ENCODE measurements around the gene ETV7.

The ETV7 gene

DNA sequence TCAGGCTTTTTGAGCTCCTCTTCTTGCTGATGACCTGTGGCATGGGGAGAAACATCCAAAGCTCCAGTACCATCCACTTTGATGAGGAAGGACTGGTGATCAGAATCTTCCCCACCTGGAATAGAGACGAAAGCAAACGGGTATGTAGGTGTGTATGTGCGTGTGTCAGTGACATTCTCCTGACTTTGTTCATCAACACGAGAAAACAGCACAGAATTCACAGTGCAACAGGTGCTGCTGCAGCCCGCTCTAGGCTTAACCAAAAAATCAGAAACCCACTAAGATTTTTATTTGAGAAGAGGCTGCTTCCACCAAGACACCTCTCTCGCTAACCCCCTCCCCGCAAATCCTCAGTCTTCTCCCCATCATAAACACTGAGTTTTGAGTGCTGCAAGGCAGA is 58.9 kb downstream of the ETV7 start:
- ATAC-seq: no peak
- TF ChIP-seq ISL1 (CRISPR knock-in tag; IDR thresholded peaks at IDR 0.05) (no peak), OSR1 (CRISPR knock-in tag; IDR thresholded peaks at IDR 0.05) (no peak), ARNTL (CRISPR knock-in tag; IDR thresholded peaks at IDR 0.05; ENCODE audit: borderline replicate concordance, low read depth) (no peak), CSDC2 (CRISPR knock-in tag; IDR thresholded peaks at IDR 0.05) (no peak), PPARA (CRISPR knock-in tag; IDR thresholded peaks at IDR 0.05; ENCODE audit: borderline replicate concordance) (no peak), TOX (CRISPR knock-in tag; IDR thresholded peaks at IDR 0.05; ENCODE audit: borderline replicate concordance) (no peak), ZFP3 (CRISPR knock-in tag; IDR thresholded peaks at IDR 0.05) (no peak), RARB (CRISPR knock-in tag; IDR thresholded peaks at IDR 0.05) (no peak), SNAI2 (CRISPR knock-in tag; IDR thresholded peaks at IDR 0.05) (no peak), BACH2 (CRISPR knock-in tag; IDR thresholded peaks at IDR 0.05; ENCODE audit: borderline replicate concordance) (no peak), ESRRG (CRISPR knock-in tag; IDR thresholded peaks at IDR 0.05) (no peak), ZNF565 (CRISPR knock-in tag; conservative IDR thresholded peaks at IDR 0.05; ENCODE audit: low read depth) (no peak)
- TF ChIP-seq, protein P1, sequence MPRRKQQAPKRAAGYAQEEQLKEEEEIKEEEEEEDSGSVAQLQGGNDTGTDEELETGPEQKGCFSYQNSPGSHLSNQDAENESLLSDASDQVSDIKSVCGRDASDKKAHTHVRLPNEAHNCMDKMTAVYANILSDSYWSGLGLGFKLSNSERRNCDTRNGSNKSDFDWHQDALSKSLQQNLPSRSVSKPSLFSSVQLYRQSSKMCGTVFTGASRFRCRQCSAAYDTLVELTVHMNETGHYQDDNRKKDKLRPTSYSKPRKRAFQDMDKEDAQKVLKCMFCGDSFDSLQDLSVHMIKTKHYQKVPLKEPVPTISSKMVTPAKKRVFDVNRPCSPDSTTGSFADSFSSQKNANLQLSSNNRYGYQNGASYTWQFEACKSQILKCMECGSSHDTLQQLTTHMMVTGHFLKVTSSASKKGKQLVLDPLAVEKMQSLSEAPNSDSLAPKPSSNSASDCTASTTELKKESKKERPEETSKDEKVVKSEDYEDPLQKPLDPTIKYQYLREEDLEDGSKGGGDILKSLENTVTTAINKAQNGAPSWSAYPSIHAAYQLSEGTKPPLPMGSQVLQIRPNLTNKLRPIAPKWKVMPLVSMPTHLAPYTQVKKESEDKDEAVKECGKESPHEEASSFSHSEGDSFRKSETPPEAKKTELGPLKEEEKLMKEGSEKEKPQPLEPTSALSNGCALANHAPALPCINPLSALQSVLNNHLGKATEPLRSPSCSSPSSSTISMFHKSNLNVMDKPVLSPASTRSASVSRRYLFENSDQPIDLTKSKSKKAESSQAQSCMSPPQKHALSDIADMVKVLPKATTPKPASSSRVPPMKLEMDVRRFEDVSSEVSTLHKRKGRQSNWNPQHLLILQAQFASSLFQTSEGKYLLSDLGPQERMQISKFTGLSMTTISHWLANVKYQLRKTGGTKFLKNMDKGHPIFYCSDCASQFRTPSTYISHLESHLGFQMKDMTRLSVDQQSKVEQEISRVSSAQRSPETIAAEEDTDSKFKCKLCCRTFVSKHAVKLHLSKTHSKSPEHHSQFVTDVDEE (CRISPR knock-in tag; IDR thresholded peaks at IDR 0.05): no peak
- TF ChIP-seq, protein P2, sequence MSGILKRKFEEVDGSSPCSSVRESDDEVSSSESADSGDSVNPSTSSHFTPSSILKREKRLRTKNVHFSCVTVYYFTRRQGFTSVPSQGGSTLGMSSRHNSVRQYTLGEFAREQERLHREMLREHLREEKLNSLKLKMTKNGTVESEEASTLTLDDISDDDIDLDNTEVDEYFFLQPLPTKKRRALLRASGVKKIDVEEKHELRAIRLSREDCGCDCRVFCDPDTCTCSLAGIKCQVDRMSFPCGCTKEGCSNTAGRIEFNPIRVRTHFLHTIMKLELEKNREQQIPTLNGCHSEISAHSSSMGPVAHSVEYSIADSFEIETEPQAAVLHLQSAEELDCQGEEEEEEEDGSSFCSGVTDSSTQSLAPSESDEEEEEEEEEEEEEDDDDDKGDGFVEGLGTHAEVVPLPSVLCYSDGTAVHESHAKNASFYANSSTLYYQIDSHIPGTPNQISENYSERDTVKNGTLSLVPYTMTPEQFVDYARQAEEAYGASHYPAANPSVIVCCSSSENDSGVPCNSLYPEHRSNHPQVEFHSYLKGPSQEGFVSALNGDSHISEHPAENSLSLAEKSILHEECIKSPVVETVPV (CRISPR knock-in tag; IDR thresholded peaks at IDR 0.05): no peak
- TF ChIP-seq, protein P3, sequence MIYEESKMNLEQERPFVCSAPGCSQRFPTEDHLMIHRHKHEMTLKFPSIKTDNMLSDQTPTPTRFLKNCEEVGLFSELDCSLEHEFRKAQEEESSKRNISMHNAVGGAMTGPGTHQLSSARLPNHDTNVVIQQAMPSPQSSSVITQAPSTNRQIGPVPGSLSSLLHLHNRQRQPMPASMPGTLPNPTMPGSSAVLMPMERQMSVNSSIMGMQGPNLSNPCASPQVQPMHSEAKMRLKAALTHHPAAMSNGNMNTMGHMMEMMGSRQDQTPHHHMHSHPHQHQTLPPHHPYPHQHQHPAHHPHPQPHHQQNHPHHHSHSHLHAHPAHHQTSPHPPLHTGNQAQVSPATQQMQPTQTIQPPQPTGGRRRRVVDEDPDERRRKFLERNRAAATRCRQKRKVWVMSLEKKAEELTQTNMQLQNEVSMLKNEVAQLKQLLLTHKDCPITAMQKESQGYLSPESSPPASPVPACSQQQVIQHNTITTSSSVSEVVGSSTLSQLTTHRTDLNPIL (CRISPR knock-in tag; IDR thresholded peaks at IDR 0.05; ENCODE audit: low read depth): no peak
- TF ChIP-seq, protein P4, sequence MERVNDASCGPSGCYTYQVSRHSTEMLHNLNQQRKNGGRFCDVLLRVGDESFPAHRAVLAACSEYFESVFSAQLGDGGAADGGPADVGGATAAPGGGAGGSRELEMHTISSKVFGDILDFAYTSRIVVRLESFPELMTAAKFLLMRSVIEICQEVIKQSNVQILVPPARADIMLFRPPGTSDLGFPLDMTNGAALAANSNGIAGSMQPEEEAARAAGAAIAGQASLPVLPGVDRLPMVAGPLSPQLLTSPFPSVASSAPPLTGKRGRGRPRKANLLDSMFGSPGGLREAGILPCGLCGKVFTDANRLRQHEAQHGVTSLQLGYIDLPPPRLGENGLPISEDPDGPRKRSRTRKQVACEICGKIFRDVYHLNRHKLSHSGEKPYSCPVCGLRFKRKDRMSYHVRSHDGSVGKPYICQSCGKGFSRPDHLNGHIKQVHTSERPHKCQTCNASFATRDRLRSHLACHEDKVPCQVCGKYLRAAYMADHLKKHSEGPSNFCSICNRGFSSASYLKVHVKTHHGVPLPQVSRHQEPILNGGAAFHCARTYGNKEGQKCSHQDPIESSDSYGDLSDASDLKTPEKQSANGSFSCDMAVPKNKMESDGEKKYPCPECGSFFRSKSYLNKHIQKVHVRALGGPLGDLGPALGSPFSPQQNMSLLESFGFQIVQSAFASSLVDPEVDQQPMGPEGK (CRISPR knock-in tag; IDR thresholded peaks at IDR 0.05; ENCODE audit: borderline replicate concordance): no peak

DNA sequence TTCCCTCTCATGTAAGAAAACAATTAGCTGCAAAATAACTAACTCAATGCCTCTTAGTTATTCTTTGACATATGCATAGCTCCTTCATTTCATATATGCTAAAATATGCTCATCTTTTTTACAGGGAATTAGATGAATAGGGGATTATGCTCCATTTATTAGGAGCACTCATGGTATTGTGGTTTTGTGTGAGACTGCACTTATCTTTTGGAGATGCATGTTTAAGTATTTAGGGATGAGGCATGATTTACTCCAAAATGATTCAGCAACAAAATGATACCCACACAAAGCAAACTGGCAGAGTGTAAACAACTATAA is 59.6 kb downstream of the ETV7 start:
- no peak for ATAC-seq
- TF ChIP-seq PPARA (CRISPR knock-in tag; IDR thresholded peaks at IDR 0.05; ENCODE audit: borderline replicate concordance) (no peak), OSR1 (CRISPR knock-in tag; IDR thresholded peaks at IDR 0.05) (no peak), ZNF8 (CRISPR knock-in tag; IDR thresholded peaks at IDR 0.05) (no peak), RARB (CRISPR knock-in tag; IDR thresholded peaks at IDR 0.05) (no peak), TOX (CRISPR knock-in tag; IDR thresholded peaks at IDR 0.05; ENCODE audit: borderline replicate concordance) (no peak), ZFP30 (CRISPR knock-in tag; IDR thresholded peaks at IDR 0.05) (no peak), ZFP3 (CRISPR knock-in tag; IDR thresholded peaks at IDR 0.05) (no peak), SNAI2 (CRISPR knock-in tag; IDR thresholded peaks at IDR 0.05) (no peak), BACH2 (CRISPR knock-in tag; IDR thresholded peaks at IDR 0.05; ENCODE audit: borderline replicate concordance) (no peak), ZNF565 (CRISPR knock-in tag; conservative IDR thresholded peaks at IDR 0.05; ENCODE audit: low read depth) (no peak), ESRRG (CRISPR knock-in tag; IDR thresholded peaks at IDR 0.05) (no peak)
- TF ChIP-seq, protein P3 (CRISPR knock-in tag; IDR thresholded peaks at IDR 0.05; ENCODE audit: low read depth): no peak
- TF ChIP-seq, protein P5, sequence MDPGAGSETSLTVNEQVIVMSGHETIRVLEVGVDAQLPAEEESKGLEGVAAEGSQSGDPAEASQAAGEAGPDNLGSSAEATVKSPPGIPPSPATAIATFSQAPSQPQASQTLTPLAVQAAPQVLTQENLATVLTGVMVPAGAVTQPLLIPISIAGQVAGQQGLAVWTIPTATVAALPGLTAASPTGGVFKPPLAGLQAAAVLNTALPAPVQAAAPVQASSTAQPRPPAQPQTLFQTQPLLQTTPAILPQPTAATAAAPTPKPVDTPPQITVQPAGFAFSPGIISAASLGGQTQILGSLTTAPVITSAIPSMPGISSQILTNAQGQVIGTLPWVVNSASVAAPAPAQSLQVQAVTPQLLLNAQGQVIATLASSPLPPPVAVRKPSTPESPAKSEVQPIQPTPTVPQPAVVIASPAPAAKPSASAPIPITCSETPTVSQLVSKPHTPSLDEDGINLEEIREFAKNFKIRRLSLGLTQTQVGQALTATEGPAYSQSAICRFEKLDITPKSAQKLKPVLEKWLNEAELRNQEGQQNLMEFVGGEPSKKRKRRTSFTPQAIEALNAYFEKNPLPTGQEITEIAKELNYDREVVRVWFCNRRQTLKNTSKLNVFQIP (CRISPR knock-in tag; IDR thresholded peaks at IDR 0.05; ENCODE audit: borderline replicate concordance, low read depth): no peak
